Measurements from ENCODE around the gene SSR3. TPM values are rescaled to one million over a fixed set of nuclear protein-coding genes. Genes with fewer than 3 reads are reported as not detected.

The SSR3 gene
- total and polyA plus RNA-seq, 9 of the 15 experiments (the other 6 are each of a cell fraction or from before 2014, with no cell fraction given), result 104 to 464 (median 307) TPM

- Histone ChIP-seq H3K4me1 (replicated peaks in 1 of 2; ENCODE audit: control insufficient read depth in 2 of 2, insufficient read depth in 2 of 2, low read length in 2 of 2) (no peaks in the 10 kb centered on the region; a peak in 1 of 5 replicates), H3K9me3 (replicated peaks; ENCODE audit: control insufficient read depth, insufficient read depth, low read depth, low read length) (no peaks in the 10 kb centered on the region), H3K27ac (ENCODE audit: extremely low read depth, low read depth, low read length) (no peak overlapping the region), H3K27me3 (ENCODE audit: control insufficient read depth in 2 of 2, insufficient read depth in 2 of 2, low read length in 2 of 2) (no peaks in the 10 kb centered on the region; a peak in 2 of 5 replicates), H3K4me3 (no peak overlapping the region), H3K79me2 (ENCODE audit: control insufficient read depth, insufficient read depth, low read length) (no peaks in the 10 kb centered on the region), H4K20me1 (replicated peaks; ENCODE audit: control insufficient read depth, insufficient read depth, low read length) (no peaks in the 10 kb centered on the region), H2AFZ (ENCODE audit: low read depth, low read length) (no peak overlapping the region), H3K9me1 (ENCODE audit: control insufficient read depth, insufficient read depth, low read length) (no peaks in the 10 kb centered on the region), H3K36me3 (ENCODE audit: control insufficient read depth, insufficient read depth, low read length) (no peaks in the 10 kb centered on the region), H3K9ac (ENCODE audit: insufficient read depth in 1 of 2, low read depth in 2 of 2, low read length in 2 of 2) (no peak overlapping the region), H3K4me2 (ENCODE audit: insufficient read depth, low read length) (no peak overlapping the region)
- no peak for FAIRE-seq
- in situ Hi-C loops (cut with MboI), result loop anchor here (25.0 kb wide), 1 partner anchor 356 kb away; no protein-coding TSS in a partner anchor
- TF ChIP-seq CHD2 (IDR thresholded peaks at IDR 0.05; ENCODE audit: low read depth, low read length), result no peak
- no peak for TF ChIP-seq ZNF77 (CRISPR knock-in tag; IDR thresholded peaks at IDR 0.05)
- TF ChIP-seq ZC3H4 (CRISPR knock-in tag; IDR thresholded peaks at IDR 0.05; ENCODE audit: borderline replicate concordance), result no peak
- TF ChIP-seq ZNF140 (CRISPR knock-in tag; IDR thresholded peaks at IDR 0.05), result no peak
- TF ChIP-seq ATF2 (CRISPR knock-in tag; IDR thresholded peaks at IDR 0.05), result no peak
- TF ChIP-seq MIER1 (IDR thresholded peaks at IDR 0.05; ENCODE audit: low read depth), result no peak
- TF ChIP-seq L3MBTL2 (IDR thresholded peaks at IDR 0.05), result no peak
- TF ChIP-seq ETS2 (tag; IDR thresholded peaks at IDR 0.05; ENCODE audit: borderline replicate concordance, poor library complexity, severe bottlenecking), result no peak
- CTCF ChIA-PET (ENCODE audit: low intra/inter-chr PET ratio), result no interaction called here
- no TSS peak for BruUV-seq (replicated peaks)
- no peak for DNase-seq (ENCODE audit: extremely low read depth in 1 of 4, low spot score in 3 of 4)
- intact Hi-C loops (cut with micrococcal nuclease), result no loop called here
- ATAC-seq, result no peak
- POLR2A ChIA-PET, result interaction anchor here (0.5 to 1.6 kb wide), 3 partner anchors 10 to 631 kb away, joined by 3 to 4 read pairs (median 3); no protein-coding TSS in a partner anchor
Observed at GRCh38 chr3:156518726-156519125, 36.2 kb downstream of the SSR3 start.
